ENCODE data around the gene HOMER2. TPM values are rescaled to one million over a fixed set of nuclear protein-coding genes. Genes with fewer than 3 reads are reported as not detected.

Gene HOMER2
- total RNA-seq, 1 donor from 2014 or later = 23.4 TPM

GRCh38 chr15:82980981-82981380, 28.5 kb upstream of the HOMER2 start:
- Mint-ChIP-seq H3K36me3 (peaks cover 6% of the 10 kb centered on the region), H3K4me1 (ENCODE audit: unreplicated experiment) (peaks cover 12% of the 10 kb centered on the region), H3K27me3 (no peaks in the 10 kb centered on the region), H3K9me3 (no peaks in the 10 kb centered on the region), H3K27ac (no peak overlapping the region), H3K4me3 (no peak overlapping the region)
- no peak for DNase-seq (ENCODE audit: extremely low spot score, unreplicated experiment)
- TF ChIP-seq CTCF (conservative IDR thresholded peaks at IDR 0.05) = no peak

GRCh38 chr15:82979726-82980125, 27.2 kb upstream of the HOMER2 start:
- Mint-ChIP-seq H3K4me3 (no peak overlapping the region), H3K27me3 (no peaks in the 10 kb centered on the region), H3K4me1 (ENCODE audit: unreplicated experiment) (peaks cover 4% of the 10 kb centered on the region), H3K27ac (no peak overlapping the region), H3K36me3 (peaks cover 4% of the 10 kb centered on the region), H3K9me3 (no peaks in the 10 kb centered on the region)
- no peak for TF ChIP-seq CTCF (conservative IDR thresholded peaks at IDR 0.05)
- DNase-seq (ENCODE audit: extremely low spot score, unreplicated experiment) = no peak

GRCh38 chr15:82978438-82978837, 25.9 kb upstream of the HOMER2 start:
- no peaks in the 10 kb centered on the region for H3K27me3 Mint-ChIP-seq
- H3K27ac Mint-ChIP-seq = no peak overlapping the region
- H3K9me3 Mint-ChIP-seq = no peaks in the 10 kb centered on the region
- H3K36me3 Mint-ChIP-seq = peaks cover 4% of the 10 kb centered on the region
- no peak for DNase-seq (ENCODE audit: extremely low spot score, unreplicated experiment)
- H3K4me1 Mint-ChIP-seq (ENCODE audit: unreplicated experiment) = peaks cover 3% of the 10 kb centered on the region
- H3K4me3 Mint-ChIP-seq = no peak overlapping the region
- no peak for TF ChIP-seq CTCF (conservative IDR thresholded peaks at IDR 0.05)

GRCh38 chr15:82977076-82977475, 24.6 kb upstream of the HOMER2 start:
- no peak for DNase-seq (ENCODE audit: extremely low spot score, unreplicated experiment)
- no peaks in the 10 kb centered on the region for H3K9me3 Mint-ChIP-seq
- H3K4me1 Mint-ChIP-seq (ENCODE audit: unreplicated experiment) = peaks cover 3% of the 10 kb centered on the region
- H3K36me3 Mint-ChIP-seq = peaks cover 4% of the 10 kb centered on the region
- no peak overlapping the region for H3K4me3 Mint-ChIP-seq
- H3K27ac Mint-ChIP-seq = no peak overlapping the region
- H3K27me3 Mint-ChIP-seq = no peaks in the 10 kb centered on the region
- no peak for TF ChIP-seq CTCF (conservative IDR thresholded peaks at IDR 0.05)

- Mint-ChIP-seq H3K27ac (no peak overlapping the region), H3K9me3 (no peaks in the 10 kb centered on the region), H3K36me3 (no peaks in the 10 kb centered on the region), H3K4me1 (ENCODE audit: unreplicated experiment) (no peaks in the 10 kb centered on the region), H3K4me3 (no peak overlapping the region), H3K27me3 (no peaks in the 10 kb centered on the region)
- TF ChIP-seq CTCF (conservative IDR thresholded peaks at IDR 0.05) = no peak
- no peak for DNase-seq (ENCODE audit: extremely low spot score, unreplicated experiment)
Measured at GRCh38 chr15:82972990-82973389, 20.5 kb upstream of the HOMER2 start.
